Endodermal cell (in vitro differentiated cells): ENCODE data around the gene STPG3. TPM values are rescaled to one million over a fixed set of nuclear protein-coding genes. Genes with fewer than 3 reads are reported as not detected.

Experiments
- DNase-seq: peaks from one replicate; pipeline ENCODE4 v3.0.0-alpha.2; 2017
- H3K27ac ChIP-seq: 2 replicates; pipeline ENCODE4 v1.5.1; 2013; ENCODE audit warnings: mild to moderate bottlenecking, low read depth, low read length, moderate library complexity
- H3K27me3 ChIP-seq: 2 replicates; pipeline ENCODE4 v1.6.1; 2013; ENCODE audit warnings: mild to moderate bottlenecking, low read length, moderate library complexity; ENCODE audit not compliant: insufficient read depth, control insufficient read depth, poor library complexity, severe bottlenecking
- H3K36me3 ChIP-seq: 2 replicates; pipeline ENCODE4 v1.7.0; 2013; ENCODE audit warnings: mild to moderate bottlenecking, low read length, moderate library complexity; ENCODE audit not compliant: control insufficient read depth, insufficient read depth
- H3K4me1 ChIP-seq: one replicate; pipeline ENCODE4 v1.7.0; 2013; ENCODE audit warnings: low read length; ENCODE audit not compliant: control insufficient read depth, insufficient read depth
- H3K4me3 ChIP-seq: 2 replicates; pipeline ENCODE4 v1.5.1; 2013; ENCODE audit warnings: mild to moderate bottlenecking, low read length, moderate library complexity
- H3K9ac ChIP-seq: 2 replicates; pipeline ENCODE4 v1.6.1; 2013; ENCODE audit warnings: mild to moderate bottlenecking, low read length, moderate library complexity; ENCODE audit not compliant: poor library complexity, severe bottlenecking; ENCODE audit errors: extremely low read depth
- H3K9me3 ChIP-seq: 2 replicates; pipeline ENCODE4 v1.6.1; 2013; ENCODE audit warnings: mild to moderate bottlenecking, low read length, moderate library complexity; ENCODE audit not compliant: control insufficient read depth
- H3K27ac Mint-ChIP-seq: 2 replicates; pipeline ENCODE4 v1.8.0; 2020; ENCODE audit warnings: mixed read lengths
- H3K27me3 Mint-ChIP-seq: 2 replicates; pipeline ENCODE4 v1.8.0; 2021; ENCODE audit warnings: mild to moderate bottlenecking, mixed read lengths; ENCODE audit not compliant: insufficient read depth
- H3K36me3 Mint-ChIP-seq: 2 replicates; pipeline ENCODE4 v1.8.0; 2020; ENCODE audit warnings: low read depth, mixed read lengths
- H3K4me1 Mint-ChIP-seq: 2 replicates; pipeline ENCODE4 v1.8.0; 2020; ENCODE audit warnings: mixed read lengths
- H3K4me3 Mint-ChIP-seq: 2 replicates; pipeline ENCODE4 v1.8.0; 2020; ENCODE audit warnings: mild to moderate bottlenecking, moderate library complexity, mixed read lengths
- H3K9me3 Mint-ChIP-seq: 2 replicates; pipeline ENCODE4 v1.8.0; 2020; ENCODE audit warnings: mild to moderate bottlenecking, mixed read lengths
- WGBS, 2 experiments: methylation state at CpG; one replicate each; pipeline versions ENCODE4 v1.1.5 to v1.1.7; 2013; ENCODE audit warnings: missing lambda C conversion rate in 2 of 2, mixed read lengths in 1 of 2; ENCODE audit not compliant: insufficient coverage in 1 of 2, insufficient read length in 1 of 2; 5-methylcytosine and 5-hydroxymethylcytosine counted together
- total RNA-seq, 2 donors: library from RNA; stranded (reverse); fragmentation: NEBNext Ultra II Directional in 1 of 2; extraction: Animal tissue kit (Norgen Biotek cat#: 25700) in 1 of 2; gene quantifications; 2 replicates in 1 of 2; 3 replicates in 1 of 2; pipeline ENCODE4 v1.2.1, GENCODE V29; 2021
- TF ChIP-seq, protein P1 (sequence below): fragments of 200-600 bp; sonication (generic); conservative IDR thresholded peaks from 2 replicates; pipeline ENCODE4 v1.5.0; 2021; ENCODE audit warnings: antibody characterized with exemption, mild to moderate bottlenecking

STPG3 gene
- total RNA-seq, 2 donors from 2014 or later: not detected

DNA sequence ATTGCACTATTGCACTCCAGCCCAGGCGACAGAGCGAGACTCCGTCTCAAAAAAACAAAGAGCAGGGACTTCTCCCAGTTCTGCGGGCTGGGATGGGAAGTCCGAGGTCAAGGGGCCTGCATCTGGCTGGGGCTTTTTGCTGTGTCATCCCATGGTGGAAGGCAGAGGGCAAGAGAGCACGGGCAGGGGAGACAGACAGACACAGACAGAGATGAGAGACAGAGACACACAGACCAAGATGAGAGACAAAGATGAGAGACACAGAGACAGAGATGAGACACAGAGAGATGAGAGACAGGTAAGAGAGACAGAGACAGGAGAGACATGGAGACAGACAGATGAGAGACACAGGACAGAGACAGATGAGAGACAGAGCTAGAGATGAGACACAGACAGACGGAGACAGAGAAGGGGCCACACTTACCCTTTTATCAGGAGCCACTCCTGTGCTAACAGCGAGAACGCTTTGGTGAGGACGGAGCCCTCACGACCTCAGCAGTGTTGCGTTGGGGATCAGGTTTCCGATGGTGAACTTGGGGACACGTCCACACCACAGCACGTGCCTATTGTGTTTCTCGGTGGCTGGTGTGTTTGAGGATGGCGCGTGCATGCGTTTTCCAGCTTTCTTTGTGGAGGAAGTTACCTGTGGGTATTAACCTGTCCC is 17.6 kb downstream of the STPG3 start:
- H3K9me3 ChIP-seq: no peaks in the 10 kb centered on the region
- TF ChIP-seq, protein P1, sequence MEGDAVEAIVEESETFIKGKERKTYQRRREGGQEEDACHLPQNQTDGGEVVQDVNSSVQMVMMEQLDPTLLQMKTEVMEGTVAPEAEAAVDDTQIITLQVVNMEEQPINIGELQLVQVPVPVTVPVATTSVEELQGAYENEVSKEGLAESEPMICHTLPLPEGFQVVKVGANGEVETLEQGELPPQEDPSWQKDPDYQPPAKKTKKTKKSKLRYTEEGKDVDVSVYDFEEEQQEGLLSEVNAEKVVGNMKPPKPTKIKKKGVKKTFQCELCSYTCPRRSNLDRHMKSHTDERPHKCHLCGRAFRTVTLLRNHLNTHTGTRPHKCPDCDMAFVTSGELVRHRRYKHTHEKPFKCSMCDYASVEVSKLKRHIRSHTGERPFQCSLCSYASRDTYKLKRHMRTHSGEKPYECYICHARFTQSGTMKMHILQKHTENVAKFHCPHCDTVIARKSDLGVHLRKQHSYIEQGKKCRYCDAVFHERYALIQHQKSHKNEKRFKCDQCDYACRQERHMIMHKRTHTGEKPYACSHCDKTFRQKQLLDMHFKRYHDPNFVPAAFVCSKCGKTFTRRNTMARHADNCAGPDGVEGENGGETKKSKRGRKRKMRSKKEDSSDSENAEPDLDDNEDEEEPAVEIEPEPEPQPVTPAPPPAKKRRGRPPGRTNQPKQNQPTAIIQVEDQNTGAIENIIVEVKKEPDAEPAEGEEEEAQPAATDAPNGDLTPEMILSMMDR: no peak
- Mint-ChIP-seq H3K9me3 (no peaks in the 10 kb centered on the region), H3K27ac (no peak overlapping the region), H3K27me3 (no peaks in the 10 kb centered on the region), H3K4me3 (no peak overlapping the region), H3K4me1 (no peaks in the 10 kb centered on the region), H3K36me3 (peaks cover 36% of the 10 kb centered on the region)
- H3K27ac ChIP-seq: no peak overlapping the region
- H3K4me3 ChIP-seq: no peak overlapping the region
- no peak overlapping the region for H3K9ac ChIP-seq
- WGBS, 2 experiments: 90 to 91% methylated on average over 17 to 19 of the region's 19 CpGs
- no peak for DNase-seq
- peaks cover 53% of the 10 kb centered on the region for H3K36me3 ChIP-seq
- H3K27me3 ChIP-seq: no peaks in the 10 kb centered on the region
- H3K4me1 ChIP-seq: no peaks in the 10 kb centered on the region

DNA sequence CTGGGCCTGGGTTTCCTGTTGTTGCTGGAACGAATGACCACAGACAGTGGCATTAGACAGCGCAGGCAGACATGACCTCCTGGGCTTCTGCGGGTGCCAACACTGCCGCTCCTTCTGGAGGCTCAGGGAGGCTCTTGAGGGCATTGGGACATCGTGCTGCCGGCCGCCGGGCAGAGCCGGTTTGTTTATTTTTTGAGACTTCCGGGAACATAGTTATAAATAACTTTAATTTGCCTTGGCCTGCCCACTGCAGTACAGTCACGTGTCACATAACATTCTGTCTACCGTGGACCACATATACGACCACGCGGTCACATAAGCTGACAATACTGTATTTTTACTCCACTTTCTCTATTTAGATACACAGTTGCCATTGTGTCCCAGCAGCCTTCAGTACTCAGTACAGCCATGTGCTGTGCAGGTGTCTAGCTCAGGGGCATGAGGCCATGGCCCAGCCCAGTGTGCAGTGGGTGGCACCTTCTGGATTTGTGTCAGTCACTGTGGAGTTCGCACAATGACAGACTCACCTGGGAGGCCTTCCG is 18.2 kb downstream of the STPG3 start:
- no peak overlapping the region for H3K27ac Mint-ChIP-seq
- Histone ChIP-seq H3K4me3 (no peak overlapping the region), H3K27me3 (no peaks in the 10 kb centered on the region), H3K9me3 (no peaks in the 10 kb centered on the region), H3K36me3 (peaks cover 50% of the 10 kb centered on the region), H3K9ac (no peak overlapping the region), H3K4me1 (no peaks in the 10 kb centered on the region), H3K27ac (no peak overlapping the region)
- peaks cover 38% of the 10 kb centered on the region for H3K36me3 Mint-ChIP-seq
- no peaks in the 10 kb centered on the region for H3K9me3 Mint-ChIP-seq
- no peak for DNase-seq
- peaks cover under 1% of the 10 kb centered on the region for H3K4me1 Mint-ChIP-seq
- 95 to 96% methylated on average over 15 to 17 of the region's 17 CpGs for WGBS, 2 experiments
- no peak overlapping the region for H3K4me3 Mint-ChIP-seq
- TF ChIP-seq, protein P1: no peak
- no peaks in the 10 kb centered on the region for H3K27me3 Mint-ChIP-seq

DNA sequence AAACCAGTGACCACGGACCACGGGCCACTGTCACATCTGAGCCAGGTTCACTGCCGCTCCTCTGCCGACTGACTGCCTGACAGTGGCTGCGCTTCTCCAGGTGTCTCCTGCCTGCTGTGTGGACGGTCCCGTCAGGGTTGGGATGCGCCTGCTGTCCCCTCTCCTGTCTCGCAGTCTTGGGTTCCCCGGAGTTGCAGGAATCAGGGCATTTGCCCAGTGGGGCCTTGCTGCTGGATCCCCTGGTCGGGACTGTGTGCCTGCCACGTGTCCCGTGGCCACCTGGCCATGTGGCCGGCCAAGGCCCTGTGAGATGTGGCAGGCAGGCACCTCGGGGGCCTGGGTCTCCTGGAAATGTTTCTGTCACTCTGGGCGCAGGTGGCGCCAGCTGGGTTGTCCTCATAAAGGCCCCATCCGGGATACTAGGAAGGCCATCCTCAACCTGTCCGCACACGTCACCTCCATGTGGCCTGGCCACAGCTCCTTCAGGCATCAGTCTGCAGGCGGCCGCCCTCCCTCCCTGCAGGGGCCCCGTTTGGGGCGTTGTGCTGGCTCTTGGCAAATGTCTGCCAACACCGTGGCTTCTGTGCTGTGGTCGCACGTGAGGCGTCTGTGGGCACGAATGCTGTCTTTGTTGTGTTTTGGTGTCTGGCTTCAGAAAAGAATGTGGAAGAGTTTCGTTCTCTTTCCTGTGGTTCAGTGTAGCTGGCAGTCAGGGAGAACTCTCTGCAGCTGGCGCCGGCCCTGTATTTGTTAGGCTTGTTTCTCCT is 20.0 kb downstream of the STPG3 start:
- peaks cover 37% of the 10 kb centered on the region for H3K36me3 Mint-ChIP-seq
- H3K4me3 ChIP-seq: no peak overlapping the region
- no peak overlapping the region for H3K27ac Mint-ChIP-seq
- H3K9ac ChIP-seq: no peak overlapping the region
- H3K4me1 Mint-ChIP-seq: peaks cover 13% of the 10 kb centered on the region
- no peaks in the 10 kb centered on the region for H3K27me3 ChIP-seq
- no peak for DNase-seq
- H3K4me1 ChIP-seq: peaks cover under 1% of the 10 kb centered on the region
- H3K36me3 ChIP-seq: peaks cover 42% of the 10 kb centered on the region
- H3K27me3 Mint-ChIP-seq: no peaks in the 10 kb centered on the region
- no peaks in the 10 kb centered on the region for H3K9me3 ChIP-seq
- H3K4me3 Mint-ChIP-seq: no peak overlapping the region
- TF ChIP-seq, protein P1: no peak
- H3K9me3 Mint-ChIP-seq: no peaks in the 10 kb centered on the region
- WGBS, 2 experiments: 92 to 95% methylated on average over 20 to 32 of the region's 32 CpGs
- peak overlapping the region; percentile 4 for H3K27ac ChIP-seq
